ENCODE results near the gene CDKN1B. TPM values are rescaled to one million over a fixed set of nuclear protein-coding genes. Genes with fewer than 3 reads are reported as not detected.

CDKN1B gene
- polyA plus RNA-seq, 1 experiment = 23.1 TPM

GRCh38 chr12:12731178-12731577 lies 14.0 kb downstream of the CDKN1B start:
- no peak for DNase-seq (ENCODE audit: low read depth, low spot score)
- peaks cover 7% of the 10 kb centered on the region; the same call in 1 of the 2 replicates for H3K9me3 ChIP-seq (ENCODE audit: control insufficient read depth, insufficient read depth, low read length)
- H3K27ac ChIP-seq (ENCODE audit: low read depth, low read length) = no peak overlapping the region
- no peak overlapping the region for H3K4me3 ChIP-seq (ENCODE audit: low read depth, low read length)
- ChIA-PET POLR2A (no interaction called here), CTCF (interaction anchor here (1.1 kb wide), 1 partner anchor 354 kb away, joined by 7 read pairs; no protein-coding TSS in a partner anchor)
- no peak for TF ChIP-seq CTCF (IDR thresholded peaks at IDR 0.05; ENCODE audit: low read depth, low read length)
- H3K27me3 ChIP-seq (ENCODE audit: control insufficient read depth, insufficient read depth, low read length) = no peaks in the 10 kb centered on the region

DNA sequence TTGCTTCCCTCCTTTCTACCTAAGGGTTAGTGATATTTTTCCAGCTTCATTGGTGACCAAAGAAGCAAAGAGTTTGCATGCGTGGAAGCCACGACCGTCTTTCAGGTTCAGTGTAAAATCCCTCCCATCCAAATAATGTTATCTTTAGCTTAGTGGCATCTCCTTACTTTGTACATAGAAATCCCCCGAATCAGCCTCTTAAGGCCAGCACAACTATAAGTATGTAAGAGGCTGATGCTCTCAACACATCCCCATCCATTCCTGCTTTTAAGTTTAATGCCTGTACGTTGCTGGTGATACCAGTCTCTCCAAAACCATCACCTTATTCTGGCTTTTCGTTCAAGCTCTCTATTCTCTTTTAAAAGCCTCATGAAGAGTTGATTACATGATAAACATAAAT lies 14.6 kb downstream of the CDKN1B start:
- no peaks in the 10 kb centered on the region for H3K27me3 ChIP-seq (ENCODE audit: control insufficient read depth, insufficient read depth, low read length)
- no peak overlapping the region for H3K4me3 ChIP-seq (ENCODE audit: low read depth, low read length)
- H3K27ac ChIP-seq (ENCODE audit: low read depth, low read length) = no peak overlapping the region
- POLR2A ChIA-PET = no interaction called here
- no peak for DNase-seq (ENCODE audit: low read depth, low spot score)
- peaks cover 7% of the 10 kb centered on the region; the same call in 1 of the 2 replicates for H3K9me3 ChIP-seq (ENCODE audit: control insufficient read depth, insufficient read depth, low read length)
- CTCF ChIA-PET = no interaction called here
- no peak for TF ChIP-seq CTCF (IDR thresholded peaks at IDR 0.05; ENCODE audit: low read depth, low read length)

DNA sequence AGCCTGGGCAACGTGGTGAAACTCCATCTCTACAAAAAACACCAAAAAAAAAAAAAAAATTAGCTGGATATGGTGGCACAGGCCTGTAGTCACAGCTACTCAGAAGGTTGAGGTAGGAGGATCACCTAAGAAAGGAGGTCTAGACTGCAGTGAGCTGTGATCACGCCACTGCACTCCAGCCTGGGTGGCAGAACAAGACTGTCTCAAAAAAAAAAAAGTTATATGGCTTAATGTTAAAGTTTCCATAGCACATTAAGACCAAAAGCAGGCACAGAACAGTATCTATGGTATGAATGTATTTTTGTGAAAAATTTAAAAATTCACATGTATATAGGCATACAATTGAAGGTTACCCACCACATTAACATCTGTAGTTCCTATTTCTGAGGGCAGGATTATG lies 15.9 kb downstream of the CDKN1B start:
- ChIA-PET POLR2A (interaction anchor here (0.8 kb wide), 1 partner anchor 9 kb away, joined by 3 read pairs; no protein-coding TSS in a partner anchor), CTCF (interaction anchor here (1.1 kb wide), 1 partner anchor 56 kb away, joined by 3 read pairs; no protein-coding TSS in a partner anchor)
- no peak for DNase-seq (ENCODE audit: low read depth, low spot score)
- no peak for TF ChIP-seq CTCF (IDR thresholded peaks at IDR 0.05; ENCODE audit: low read depth, low read length)
- Histone ChIP-seq H3K9me3 (ENCODE audit: control insufficient read depth, insufficient read depth, low read length) (peaks cover 7% of the 10 kb centered on the region; the same call in 1 of the 2 replicates), H3K4me3 (ENCODE audit: low read depth, low read length) (no peak overlapping the region), H3K27me3 (ENCODE audit: control insufficient read depth, insufficient read depth, low read length) (no peaks in the 10 kb centered on the region), H3K27ac (ENCODE audit: low read depth, low read length) (no peak overlapping the region)

DNA sequence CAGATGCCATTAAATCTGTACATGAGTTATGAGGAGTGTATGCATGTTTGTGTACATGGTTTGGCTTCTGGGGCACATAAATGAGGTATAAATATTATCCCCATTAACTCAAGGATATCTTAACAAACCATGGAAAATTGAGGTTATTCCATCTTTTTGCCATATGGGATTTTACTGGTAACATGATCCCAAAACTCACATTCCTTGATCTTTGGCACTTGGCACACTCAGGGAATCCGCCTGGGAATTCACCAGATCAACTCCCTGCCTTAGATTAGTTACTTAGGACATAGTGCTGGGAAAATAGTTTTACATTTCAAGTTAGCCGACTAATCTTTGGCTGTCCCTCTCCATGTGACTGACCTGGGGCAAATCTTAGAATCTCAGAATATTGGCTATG lies 16.9 kb downstream of the CDKN1B start:
- no peak for DNase-seq (ENCODE audit: low read depth, low spot score)
- Histone ChIP-seq H3K4me3 (ENCODE audit: low read depth, low read length) (no peak overlapping the region), H3K27ac (ENCODE audit: low read depth, low read length) (peak overlapping the region; percentile 35), H3K27me3 (ENCODE audit: control insufficient read depth, insufficient read depth, low read length) (no peaks in the 10 kb centered on the region), H3K9me3 (ENCODE audit: control insufficient read depth, insufficient read depth, low read length) (peaks cover 7% of the 10 kb centered on the region; the same call in 1 of the 2 replicates)
- CTCF ChIA-PET = no interaction called here
- no peak for TF ChIP-seq CTCF (IDR thresholded peaks at IDR 0.05; ENCODE audit: low read depth, low read length)
- POLR2A ChIA-PET = interaction anchor here (0.9 to 4.4 kb wide), 3 partner anchors 8 to 246 kb away, joined by 3 to 54 read pairs (median 3); no protein-coding TSS in a partner anchor

DNA sequence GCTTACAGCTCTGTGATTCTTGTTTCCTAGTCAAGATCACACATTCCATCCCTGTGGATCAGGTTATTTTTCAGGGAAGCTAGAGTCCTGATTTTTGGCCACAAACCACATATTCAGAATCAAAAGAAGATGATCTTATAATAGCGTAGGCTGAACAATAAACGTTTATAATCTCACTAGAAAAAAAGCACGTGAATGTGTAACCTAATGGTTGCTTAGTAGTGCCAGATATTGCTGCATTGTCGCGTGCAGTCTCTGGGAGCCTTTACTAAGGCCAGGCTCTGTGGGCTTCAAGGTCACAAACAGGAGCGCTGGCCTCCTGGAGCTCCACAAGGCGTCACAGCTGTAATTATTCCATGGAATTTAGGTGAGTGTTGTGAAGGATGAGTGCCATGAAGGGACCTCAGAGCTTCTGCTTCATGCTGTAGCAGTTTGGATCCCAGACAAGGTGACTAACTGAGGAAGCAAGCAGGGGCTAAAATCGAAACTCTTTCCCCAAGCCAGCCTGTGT lies 17.4 kb downstream of the CDKN1B start:
- no peak for DNase-seq (ENCODE audit: low read depth, low spot score)
- no peak for TF ChIP-seq CTCF (IDR thresholded peaks at IDR 0.05; ENCODE audit: low read depth, low read length)
- Histone ChIP-seq H3K9me3 (ENCODE audit: control insufficient read depth, insufficient read depth, low read length) (peaks cover 7% of the 10 kb centered on the region; the same call in 1 of the 2 replicates), H3K4me3 (ENCODE audit: low read depth, low read length) (peak overlapping the region; percentile 37), H3K27ac (ENCODE audit: low read depth, low read length) (peak overlapping the region; percentile 35), H3K27me3 (ENCODE audit: control insufficient read depth, insufficient read depth, low read length) (no peaks in the 10 kb centered on the region)
- ChIA-PET POLR2A (interaction anchor here (0.9 to 4.4 kb wide), 3 partner anchors 9 to 245 kb away, joined by 3 to 54 read pairs (median 3); no protein-coding TSS in a partner anchor), CTCF (interaction anchor here (0.7 to 3.6 kb wide), 2 partner anchors 53 to 90 kb away, joined by 3 to 18 read pairs; no protein-coding TSS in a partner anchor)

Measured in AG04450 (cell line).